GM18499 (cell line): ENCODE measurements around the gene PDLIM7.

Source experiments
- ATAC-seq: cut with Tn5 transposase; IDR thresholded peaks from one replicate; pipeline ENCODE4 v1.9.1; 2021; ENCODE audit warnings: moderate number of reproducible peaks; ENCODE audit not compliant: insufficient read depth, unreplicated experiment

PDLIM7 gene

GRCh38 chr5:177508837-177509236, 11.4 kb upstream of the PDLIM7 start:
- ATAC-seq, result no peak

- ATAC-seq, result no peak
These were observed 10.8 kb upstream of the PDLIM7 start for GRCh38 chr5:177508221-177508611.

- ATAC-seq, result no peak
These were observed 10.3 kb upstream of the PDLIM7 start for GRCh38 chr5:177507596-177508220.

DNA sequence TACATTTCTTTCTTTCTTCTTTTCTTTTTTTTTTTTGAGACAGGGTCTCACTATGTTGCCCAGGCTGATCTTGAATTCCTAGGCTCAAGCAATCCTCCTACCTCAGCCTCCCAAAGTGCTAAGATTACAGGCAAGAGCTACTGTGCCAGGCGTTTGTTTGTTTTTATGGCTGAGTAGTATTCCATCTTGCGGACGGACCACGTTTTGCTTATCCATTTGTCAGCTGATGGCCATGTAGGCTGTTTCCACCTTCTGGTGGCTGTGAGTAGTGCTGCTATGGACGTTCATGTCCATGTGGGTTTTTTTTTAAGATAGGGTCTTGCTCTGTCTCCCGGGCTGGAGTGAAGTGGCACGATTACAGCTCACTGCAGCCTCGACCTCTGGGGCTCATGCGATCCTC, 9.8 kb upstream of the PDLIM7 start:
- ATAC-seq, result no peak

DNA sequence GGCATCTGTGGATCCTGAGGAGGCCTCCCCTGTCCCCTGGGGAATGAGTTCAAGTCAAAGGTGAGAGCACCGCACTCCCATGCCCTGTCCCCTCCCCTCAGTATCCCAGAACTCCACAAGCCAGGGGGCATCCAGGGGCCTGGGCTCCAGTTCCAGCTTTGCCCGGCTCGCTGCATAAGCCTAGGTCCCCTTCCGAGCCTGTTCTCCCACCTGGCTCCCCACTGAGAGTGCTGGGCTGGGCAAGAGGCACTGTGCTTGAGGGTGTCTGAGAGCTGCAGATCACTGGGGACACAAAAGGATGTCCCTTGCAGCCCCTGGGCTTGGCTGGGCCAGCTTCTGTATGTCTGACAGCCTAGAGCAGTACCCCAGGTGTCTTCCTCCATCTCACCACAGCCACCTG, 7.7 kb upstream of the PDLIM7 start:
- no peak for ATAC-seq

DNA sequence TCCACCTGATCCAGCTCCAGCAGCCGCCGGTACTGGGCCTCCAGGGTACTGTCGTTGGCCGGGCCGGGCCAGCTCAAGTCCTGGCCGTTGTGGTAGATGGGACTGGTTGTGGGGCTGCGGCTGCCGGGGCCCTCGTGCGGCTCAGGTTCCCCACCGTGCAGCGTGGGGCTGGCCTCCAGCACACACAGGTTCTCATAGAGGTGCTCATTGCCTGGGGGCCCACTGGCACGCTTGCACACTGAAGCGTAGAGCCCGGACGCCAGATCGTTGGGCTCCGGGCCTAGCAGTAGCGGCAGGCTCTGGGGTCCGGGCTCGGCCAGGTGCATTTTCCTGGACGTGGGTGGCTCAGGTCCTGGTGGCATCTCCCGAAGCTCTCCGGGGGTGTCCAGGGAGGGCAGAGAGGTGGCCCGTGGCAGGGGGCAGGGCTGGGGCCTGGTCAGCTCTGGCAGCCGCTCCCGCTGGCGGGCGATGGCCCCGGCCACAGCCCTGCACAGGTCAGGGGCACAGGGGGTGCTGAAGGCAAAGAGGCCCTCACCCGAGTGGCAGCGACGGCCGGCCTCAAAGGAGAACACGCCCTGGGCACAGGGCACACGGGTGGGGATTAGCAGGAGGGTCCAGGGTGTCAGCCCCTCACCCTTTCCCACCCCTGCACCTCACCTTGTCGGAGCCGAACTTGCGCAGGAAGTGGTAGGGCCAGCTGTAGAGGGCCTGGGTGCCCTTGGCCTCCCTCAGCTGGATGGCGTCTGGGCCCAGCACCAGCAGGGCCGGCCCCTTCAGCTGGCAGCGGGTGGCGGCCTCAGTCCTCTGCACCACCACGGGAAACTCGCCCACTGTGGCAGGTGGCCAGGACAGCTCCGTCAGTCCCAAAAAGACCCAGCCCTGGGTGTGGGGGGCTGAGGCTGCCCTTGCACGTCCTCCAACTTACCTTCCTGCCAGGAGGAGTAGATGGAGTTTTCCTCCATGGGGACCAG, 7.0 kb upstream of the PDLIM7 start:
- no peak for ATAC-seq

GRCh38 chr5:177503351-177504085, 6.1 kb upstream of the PDLIM7 start:
- no peak for ATAC-seq

DNA sequence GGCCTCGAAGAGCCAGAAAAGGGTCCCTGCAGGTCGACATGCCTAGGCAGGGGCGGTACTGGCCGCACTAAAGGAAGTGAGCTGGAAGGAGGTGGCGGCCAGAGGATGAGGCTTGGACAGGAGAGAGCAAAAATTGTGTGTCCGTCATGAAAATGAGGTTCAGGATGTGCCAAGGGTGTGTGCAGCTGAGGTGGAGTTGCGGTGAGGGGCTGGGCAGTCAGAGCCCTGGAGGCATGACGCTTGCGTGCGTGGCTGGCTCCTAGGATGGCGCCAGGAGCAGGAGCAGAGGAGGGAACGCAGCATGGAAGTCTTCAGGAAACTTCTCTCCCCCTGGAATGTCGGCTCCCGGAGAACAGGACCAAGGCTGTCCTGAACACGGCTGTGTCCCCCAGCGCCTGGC, 5.5 kb upstream of the PDLIM7 start:
- ATAC-seq, result no peak

DNA sequence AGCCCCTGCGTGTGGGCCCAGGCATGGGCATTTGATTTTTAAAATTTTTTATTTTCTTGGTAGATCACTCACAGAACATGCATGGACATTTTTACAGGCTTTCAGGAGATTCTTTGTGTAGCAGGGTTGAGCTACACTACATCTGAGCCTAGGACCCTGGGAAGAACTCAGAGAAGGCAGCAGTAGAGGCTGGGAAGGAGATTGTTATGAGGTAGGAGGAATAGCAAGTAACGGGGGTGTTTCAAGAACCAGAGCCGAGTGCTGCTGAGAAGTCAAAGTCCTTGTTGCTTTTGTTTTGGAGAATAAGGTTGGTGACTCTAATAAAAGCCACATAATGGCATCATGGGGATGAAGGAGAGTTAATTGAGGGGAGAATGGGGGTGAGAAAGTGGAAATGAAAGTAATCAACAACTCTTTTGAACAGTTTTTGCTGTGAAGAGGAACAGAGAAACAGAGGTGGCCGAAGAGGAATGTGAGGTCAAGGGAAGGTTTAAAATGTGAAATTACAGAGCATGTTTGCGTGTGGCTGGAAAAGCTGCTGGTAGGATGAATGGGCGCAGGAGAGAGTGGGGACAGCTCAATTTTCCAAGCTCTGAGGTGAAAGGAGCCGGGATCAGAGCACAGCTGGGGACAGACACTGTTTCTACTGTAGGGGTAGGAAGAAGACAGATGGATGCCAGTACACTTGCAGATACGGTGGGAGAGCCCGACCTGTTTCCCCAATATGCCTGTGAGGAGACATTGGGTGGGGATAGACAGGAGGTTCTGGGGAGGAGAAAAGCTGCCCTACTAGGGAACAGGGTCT, 4.7 kb upstream of the PDLIM7 start:
- ATAC-seq, result no peak

DNA sequence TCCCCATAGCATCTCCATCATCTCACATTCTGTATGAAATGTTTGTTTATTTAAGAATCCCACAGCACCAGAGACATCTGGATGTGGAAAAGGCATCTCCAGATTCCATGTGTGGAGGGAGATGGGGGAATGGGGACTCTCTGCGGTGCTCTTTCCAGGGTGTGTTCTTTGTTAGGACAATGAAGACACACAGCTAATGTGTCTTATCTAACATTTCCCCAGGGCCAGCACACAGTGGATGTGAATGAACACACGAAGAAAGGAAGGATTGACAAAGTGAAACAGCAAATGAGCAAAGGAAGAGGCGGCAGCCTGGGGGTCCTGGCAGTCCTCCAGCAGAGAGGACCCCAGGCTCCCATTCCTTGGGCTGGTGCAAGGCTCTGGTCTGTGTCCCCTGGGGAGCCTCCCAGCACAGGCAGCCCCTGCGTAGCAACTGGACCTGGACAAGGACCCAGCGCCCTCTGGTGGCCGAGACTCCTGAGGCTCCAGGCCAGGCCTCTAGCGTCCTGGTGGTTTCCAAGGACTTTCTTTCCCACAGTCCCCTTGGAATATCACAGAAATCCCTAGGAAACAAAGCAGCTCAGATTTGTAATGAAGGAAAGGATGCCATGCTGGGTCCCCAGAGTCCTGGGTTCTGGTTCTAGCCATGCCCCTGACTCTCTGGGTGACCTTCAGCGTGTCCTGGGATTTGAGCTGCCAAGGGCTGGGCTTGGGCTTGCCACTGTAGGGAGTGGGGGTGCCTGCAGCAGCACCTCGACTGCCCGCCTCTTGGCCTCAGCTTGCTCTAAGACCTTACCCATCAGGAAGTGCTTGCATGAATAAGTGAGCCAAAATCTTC, 3.5 kb upstream of the PDLIM7 start:
- ATAC-seq, result no peak

- ATAC-seq, result no peak
These were observed 2.4 kb upstream of the PDLIM7 start for GRCh38 chr5:177499842-177500241.

GRCh38 chr5:177498013-177498787, 796 bp upstream of the PDLIM7 start:
- ATAC-seq, result no peak

DNA sequence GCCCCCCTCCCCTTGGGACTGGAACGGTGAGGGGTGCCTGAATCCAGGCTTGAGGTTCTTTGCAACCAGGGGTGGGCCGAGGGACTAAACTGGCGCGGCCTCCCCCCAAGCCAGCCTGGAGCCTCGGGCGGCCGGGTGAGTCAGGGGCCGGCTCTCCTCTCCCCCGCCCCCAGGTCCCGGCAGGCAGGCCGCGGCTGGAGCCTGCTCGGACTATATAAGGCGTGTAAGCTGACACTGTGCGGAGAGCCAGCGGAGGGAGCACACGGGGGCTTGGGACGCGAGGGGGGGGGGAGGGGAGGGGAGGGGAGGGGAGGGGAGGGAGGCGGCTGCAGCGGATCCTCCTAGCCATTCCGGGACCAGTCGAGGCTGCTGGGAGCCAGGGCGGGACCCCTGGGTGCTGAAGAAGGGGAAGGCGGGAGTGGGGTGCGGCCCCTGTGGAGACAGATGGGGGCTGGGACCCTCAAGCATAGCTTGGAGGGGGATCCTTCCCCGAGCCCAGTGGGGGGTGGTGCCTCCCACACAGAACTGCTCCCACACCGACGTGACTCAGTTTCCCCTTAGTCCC, 595 bp downstream of the PDLIM7 start:
- no peak for ATAC-seq

GRCh38 chr5:177496070-177496726, 1.2 kb downstream of the PDLIM7 start:
- ATAC-seq, result no peak

DNA sequence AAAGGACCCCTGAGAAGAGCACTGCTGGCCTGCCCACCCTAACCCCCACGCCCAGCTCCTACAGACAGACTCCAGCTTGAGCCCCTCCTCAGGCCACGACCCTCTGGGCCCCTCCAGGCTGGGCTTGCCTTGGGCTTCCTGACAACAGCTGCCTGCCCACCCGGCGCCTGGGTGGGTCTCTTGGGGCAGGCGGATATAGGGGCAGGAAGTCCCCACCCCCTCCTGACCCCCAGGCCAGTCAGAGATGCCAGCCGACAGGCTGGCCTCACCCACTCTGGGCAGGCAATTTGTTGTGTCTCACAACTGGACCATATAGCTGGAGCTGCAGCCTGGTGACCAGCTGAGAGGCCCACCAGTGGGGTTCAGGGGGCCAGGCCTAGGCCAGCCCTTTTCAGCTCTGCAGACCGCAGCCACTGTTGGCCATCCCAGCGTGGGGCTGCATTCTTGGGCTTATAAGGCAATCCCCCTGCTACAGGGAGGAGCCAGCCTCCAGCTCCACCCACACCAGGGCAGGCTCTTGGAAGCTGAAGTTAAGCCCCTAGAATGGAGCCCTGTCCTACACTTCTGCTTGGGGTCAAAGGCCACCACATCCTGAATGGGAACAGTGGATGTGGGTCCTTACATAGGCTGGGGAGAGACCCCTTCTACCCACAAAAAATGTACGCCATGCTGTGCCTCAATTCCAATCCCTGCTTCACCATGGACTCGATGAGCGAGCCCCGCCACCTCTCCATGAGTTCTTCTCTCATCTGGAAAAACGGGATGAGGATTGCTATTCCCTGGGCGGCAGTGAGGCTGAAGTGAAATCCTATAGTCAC, 2.0 kb downstream of the PDLIM7 start:
- no peak for ATAC-seq

- no peak for ATAC-seq
These were observed 2.8 kb downstream of the PDLIM7 start for GRCh38 chr5:177494346-177495195.
